GM12873 (cell line): ENCODE results near the gene MRTO4.

ENCODE experiments used
- CTCF ChIP-seq: IDR thresholded peaks from 2 replicates; pipeline ENCODE4 v1.5.1; 2012; ENCODE audit warnings: low read depth, mild to moderate bottlenecking, moderate library complexity, low read length, control low read depth; ENCODE audit not compliant: insufficient read depth; ENCODE audit errors: missing control alignments

MRTO4 gene

GRCh38 chr1:19234224-19234623, 17.4 kb upstream of the MRTO4 start:
- TF ChIP-seq CTCF: no peak

GRCh38 chr1:19239876-19240275, 11.7 kb upstream of the MRTO4 start:
- TF ChIP-seq CTCF: no peak

DNA sequence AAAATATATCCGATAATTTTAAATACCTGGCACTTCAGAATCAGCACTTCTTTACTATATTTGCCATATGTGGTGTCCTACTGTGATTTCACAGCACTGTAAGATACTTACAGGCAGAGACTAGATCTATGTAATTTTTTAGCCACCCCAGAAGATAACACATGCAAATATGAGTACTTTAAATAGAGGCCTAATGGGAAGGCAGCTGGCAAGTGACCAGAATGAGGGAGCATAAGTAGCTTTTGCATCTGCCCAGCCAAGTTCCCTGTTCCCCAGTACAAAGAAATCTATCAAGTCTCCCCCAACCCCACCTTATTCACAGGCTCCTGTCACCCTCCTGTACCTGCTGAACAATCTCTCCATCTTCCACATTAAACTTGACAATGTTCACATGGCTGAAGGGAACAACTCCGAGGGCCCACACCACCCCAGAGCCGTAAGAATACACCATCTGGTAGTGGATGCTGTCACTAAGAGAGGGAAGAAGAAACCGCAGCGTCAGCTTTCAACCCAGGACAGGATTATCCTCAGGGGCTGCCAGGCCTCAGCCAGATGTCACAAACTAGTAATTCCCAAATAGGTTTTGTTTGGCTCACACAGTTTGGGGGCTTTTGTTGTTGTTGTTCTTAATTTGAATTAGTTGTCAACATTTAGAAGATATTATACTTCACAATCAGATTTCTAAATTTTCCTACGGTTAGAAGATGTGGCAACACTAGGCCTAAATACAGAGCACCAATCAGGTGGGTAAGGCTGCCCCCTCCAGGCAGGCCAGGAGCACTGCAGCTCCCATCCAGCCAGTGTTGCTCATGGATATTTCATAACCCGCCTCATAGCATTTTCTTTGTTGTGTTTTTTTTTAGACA, 10.7 kb upstream of the MRTO4 start:
- peak; percentile 94 for TF ChIP-seq CTCF

DNA sequence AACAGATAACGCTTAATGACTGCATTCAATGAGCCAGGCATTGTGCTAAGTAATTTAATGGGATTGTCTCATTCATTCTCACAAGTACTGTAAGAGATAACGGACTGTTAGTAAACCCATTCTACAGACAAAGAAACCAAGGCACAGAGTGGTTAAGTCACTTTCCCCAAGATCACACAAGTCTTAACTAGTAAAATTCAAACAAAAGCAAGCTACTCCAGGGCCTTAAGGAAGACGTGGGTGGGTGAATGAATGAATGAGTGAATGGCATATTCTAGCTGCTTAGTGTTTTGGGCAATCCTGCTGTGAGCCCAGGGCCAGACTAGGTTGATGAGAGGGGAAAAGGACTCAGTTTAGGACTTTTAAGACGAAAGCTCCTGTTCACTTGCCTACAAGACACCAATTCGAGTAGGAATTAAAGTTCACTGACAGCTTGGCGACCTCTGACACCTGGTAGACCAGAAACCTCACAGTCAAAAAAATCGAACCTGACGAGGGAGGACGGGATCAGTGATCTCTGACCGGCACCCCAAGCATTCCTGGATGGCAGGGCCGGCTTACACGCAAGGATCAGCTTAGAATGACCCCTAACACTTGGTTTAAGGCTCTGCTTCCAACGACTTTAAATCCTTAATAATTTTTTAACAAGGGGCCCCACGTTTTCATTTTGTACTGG, 838 bp upstream of the MRTO4 start:
- TF ChIP-seq CTCF: no peak

DNA sequence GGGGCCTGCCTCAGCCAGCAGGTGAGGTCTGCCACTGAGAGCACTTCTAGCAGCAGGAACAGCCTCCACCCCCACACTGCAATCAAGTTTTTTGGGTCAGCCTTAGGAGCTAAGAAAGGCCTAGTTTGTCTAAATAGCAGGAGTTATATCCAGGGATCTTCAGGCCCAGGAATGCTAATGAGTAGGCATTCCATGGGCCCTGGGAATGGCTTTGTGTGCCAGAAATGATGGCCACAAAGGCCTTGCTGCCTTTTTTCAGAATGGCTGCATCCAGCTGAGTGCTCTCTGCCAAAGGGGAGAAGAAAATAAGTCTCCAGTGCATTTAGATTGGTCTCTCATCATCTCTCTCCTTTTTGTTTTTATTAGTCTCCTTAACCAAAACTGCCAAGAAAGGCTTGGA, 2.8 kb downstream of the MRTO4 start:
- TF ChIP-seq CTCF: no peak

DNA sequence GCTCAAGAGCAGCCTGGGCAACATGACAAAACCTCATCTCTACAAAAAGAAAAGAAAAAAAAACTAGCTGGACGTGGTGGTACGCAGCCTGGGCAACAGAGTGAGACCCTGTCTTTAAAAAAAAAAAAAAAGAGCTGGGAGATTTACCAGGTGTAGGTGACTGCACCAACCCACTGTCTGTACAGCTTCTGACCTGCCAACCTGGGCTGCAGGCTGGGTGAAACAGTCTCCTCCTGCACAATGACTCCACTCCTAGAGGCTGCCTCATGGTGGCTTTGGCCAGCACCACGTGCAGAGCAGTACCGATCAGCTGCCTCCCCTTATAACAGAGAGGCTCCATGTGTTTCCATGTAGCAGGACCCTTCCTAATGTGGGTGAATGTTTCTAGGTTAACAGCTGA, 3.7 kb downstream of the MRTO4 start:
- no peak for TF ChIP-seq CTCF

GRCh38 chr1:19257178-19257914, 5.7 kb downstream of the MRTO4 start:
- no peak for TF ChIP-seq CTCF
